Smooth muscle cell (in vitro differentiated cells): ENCODE measurements around the gene BOD1. TPM values are rescaled to one million over a fixed set of nuclear protein-coding genes. Genes with fewer than 3 reads are reported as not detected.
A peak's percentile ranks its signal among the peaks of the same experiment; 100 is the strongest.

Experiments used
- DNase-seq: peaks from one replicate; lab custom pipeline; 2025; ENCODE audit not compliant: unreplicated experiment; lab: John Stamatoyannopoulos, UW
- H2AFZ ChIP-seq: fragments of 200-600 bp; sonication (generic); 2 replicates; pipeline ENCODE4 v1.6.0; 2016; ENCODE audit warnings: antibody characterized with exemption, low read depth, mild to moderate bottlenecking
- H3F3A ChIP-seq: fragments of 200-600 bp; sonication (generic); 2 replicates; pipeline ENCODE4 v1.6.0; 2017; ENCODE audit warnings: antibody characterized with exemption, low read depth
- H3K27ac ChIP-seq: fragments of 200-600 bp; sonication (generic); 2 replicates; pipeline ENCODE4 v1.5.1; 2016; ENCODE audit warnings: low read depth, mild to moderate bottlenecking
- H3K27me3 ChIP-seq: fragments of 200-600 bp; sonication (generic); 2 replicates; pipeline ENCODE4 v1.6.1; 2016; ENCODE audit warnings: low read depth, mild to moderate bottlenecking
- H3K36me3 ChIP-seq: fragments of 200-600 bp; sonication (generic); 2 replicates; pipeline ENCODE4 v1.5.1; 2016; ENCODE audit warnings: low read depth
- H3K4me1 ChIP-seq: fragments of 200-600 bp; sonication (generic); 2 replicates; pipeline ENCODE4 v1.5.1; 2016; ENCODE audit warnings: low read depth
- H3K4me2 ChIP-seq: fragments of 200-600 bp; sonication (generic); 2 replicates; pipeline ENCODE4 v1.6.0; 2016; ENCODE audit warnings: mild to moderate bottlenecking
- H3K4me3 ChIP-seq: fragments of 200-600 bp; sonication (generic); 2 replicates; pipeline ENCODE4 v1.5.1; 2016; ENCODE audit warnings: mild to moderate bottlenecking
- H3K79me2 ChIP-seq: fragments of 200-600 bp; sonication (generic); 2 replicates; pipeline ENCODE4 v1.6.0; 2016; ENCODE audit warnings: low read depth, mild to moderate bottlenecking
- H3K9ac ChIP-seq: fragments of 200-600 bp; sonication (generic); 2 replicates; pipeline ENCODE4 v1.6.0; 2016; ENCODE audit warnings: low read depth
- H3K9me3 ChIP-seq: fragments of 200-600 bp; sonication (generic); replicated peaks from 2 replicates; pipeline ENCODE4 v1.5.1; 2016; ENCODE audit warnings: low read depth
- H4K20me1 ChIP-seq: fragments of 200-600 bp; sonication (generic); 2 replicates; pipeline ENCODE4 v1.6.0; 2016; ENCODE audit warnings: low read depth
- WGBS: methylation state at CpG from one replicate; pipeline ENCODE4 v1.1.7; 2016; ENCODE audit warnings: low lambda C conversion rate; 5-methylcytosine and 5-hydroxymethylcytosine counted together
- polyA plus RNA-seq: library from polyadenylated mRNA; unstranded; fragments of >200 nt; fragmentation: Nextera tagmentation; extraction: Ambion mirVana; gene quantifications from 2 replicates; pipeline ENCODE4 v1.2.1, GENCODE V29; 2016
- total RNA-seq: library from RNA; depleted of rRNA; stranded (reverse); fragments of >200 nt; gene quantifications from 2 replicates; pipeline ENCODE4 v1.2.3, GENCODE V29; 2014
- TF ChIP-seq, protein P1 (sequence below): fragments of 200-600 bp; sonication (generic); IDR thresholded peaks from 2 replicates; pipeline ENCODE4 v1.5.1; 2017; ENCODE audit warnings: borderline replicate concordance, mild to moderate bottlenecking, antibody characterized with exemption; ENCODE audit not compliant: insufficient read depth, poor library complexity, severe bottlenecking

BOD1 gene
- total and polyA plus RNA-seq, 2 experiments from 2014 or later = 56.5 to 58.3 TPM

GRCh38 chr5:173645437-173645807 lies 29.0 kb upstream of the BOD1 start:
- no peaks in the 10 kb centered on the region for H3K79me2 ChIP-seq
- H2AFZ ChIP-seq = no peak overlapping the region
- H3K4me1 ChIP-seq = peaks cover 8% of the 10 kb centered on the region
- DNase-seq = no peak
- H3K4me3 ChIP-seq = no peak overlapping the region
- WGBS = 4% methylated on average over 5 of the region's 5 CpGs
- H3K27ac ChIP-seq = peak overlapping the region; percentile 32
- H3K4me2 ChIP-seq = peak overlapping the region; percentile 67
- H3K9ac ChIP-seq = no peak overlapping the region
- no peaks in the 10 kb centered on the region for H3K9me3 ChIP-seq
- no peaks in the 10 kb centered on the region for H3K27me3 ChIP-seq
- TF ChIP-seq, protein P1, sequence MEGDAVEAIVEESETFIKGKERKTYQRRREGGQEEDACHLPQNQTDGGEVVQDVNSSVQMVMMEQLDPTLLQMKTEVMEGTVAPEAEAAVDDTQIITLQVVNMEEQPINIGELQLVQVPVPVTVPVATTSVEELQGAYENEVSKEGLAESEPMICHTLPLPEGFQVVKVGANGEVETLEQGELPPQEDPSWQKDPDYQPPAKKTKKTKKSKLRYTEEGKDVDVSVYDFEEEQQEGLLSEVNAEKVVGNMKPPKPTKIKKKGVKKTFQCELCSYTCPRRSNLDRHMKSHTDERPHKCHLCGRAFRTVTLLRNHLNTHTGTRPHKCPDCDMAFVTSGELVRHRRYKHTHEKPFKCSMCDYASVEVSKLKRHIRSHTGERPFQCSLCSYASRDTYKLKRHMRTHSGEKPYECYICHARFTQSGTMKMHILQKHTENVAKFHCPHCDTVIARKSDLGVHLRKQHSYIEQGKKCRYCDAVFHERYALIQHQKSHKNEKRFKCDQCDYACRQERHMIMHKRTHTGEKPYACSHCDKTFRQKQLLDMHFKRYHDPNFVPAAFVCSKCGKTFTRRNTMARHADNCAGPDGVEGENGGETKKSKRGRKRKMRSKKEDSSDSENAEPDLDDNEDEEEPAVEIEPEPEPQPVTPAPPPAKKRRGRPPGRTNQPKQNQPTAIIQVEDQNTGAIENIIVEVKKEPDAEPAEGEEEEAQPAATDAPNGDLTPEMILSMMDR = no peak
- H3F3A ChIP-seq = no peaks in the 10 kb centered on the region
- no peaks in the 10 kb centered on the region for H4K20me1 ChIP-seq
- no peaks in the 10 kb centered on the region for H3K36me3 ChIP-seq

- Histone ChIP-seq H3K36me3 (no peaks in the 10 kb centered on the region), H3K4me2 (peak overlapping the region; percentile 67), H3F3A (no peaks in the 10 kb centered on the region), H3K27me3 (no peaks in the 10 kb centered on the region), H3K27ac (no peak overlapping the region), H3K9ac (no peak overlapping the region), H3K4me1 (peaks cover 8% of the 10 kb centered on the region), H2AFZ (no peak overlapping the region), H3K9me3 (no peaks in the 10 kb centered on the region), H4K20me1 (no peaks in the 10 kb centered on the region), H3K79me2 (no peaks in the 10 kb centered on the region), H3K4me3 (no peak overlapping the region)
- 62% methylated on average over 8 of the region's 8 CpGs for WGBS
- no peak for DNase-seq
- TF ChIP-seq, protein P1 = no peak
These were observed 28.4 kb upstream of the BOD1 start for GRCh38 chr5:173644673-173645436.

GRCh38 chr5:173643964-173644363 lies 27.5 kb upstream of the BOD1 start:
- Histone ChIP-seq H3K27me3 (no peaks in the 10 kb centered on the region), H3K79me2 (no peaks in the 10 kb centered on the region), H2AFZ (no peak overlapping the region), H4K20me1 (no peaks in the 10 kb centered on the region), H3K27ac (no peak overlapping the region), H3F3A (no peaks in the 10 kb centered on the region), H3K9me3 (no peaks in the 10 kb centered on the region), H3K9ac (no peak overlapping the region), H3K36me3 (no peaks in the 10 kb centered on the region), H3K4me1 (peaks cover 8% of the 10 kb centered on the region), H3K4me2 (no peak overlapping the region), H3K4me3 (no peak overlapping the region)
- 85% methylated on average over 3 of the region's 3 CpGs for WGBS
- TF ChIP-seq, protein P1 = no peak
- DNase-seq = no peak

- Histone ChIP-seq H3K9me3 (no peaks in the 10 kb centered on the region), H3K4me2 (no peak overlapping the region), H4K20me1 (no peaks in the 10 kb centered on the region), H3K27ac (no peak overlapping the region), H3K4me3 (no peak overlapping the region), H3K27me3 (no peaks in the 10 kb centered on the region), H3F3A (no peaks in the 10 kb centered on the region), H2AFZ (no peak overlapping the region), H3K9ac (no peak overlapping the region), H3K79me2 (no peaks in the 10 kb centered on the region), H3K4me1 (peaks cover 8% of the 10 kb centered on the region), H3K36me3 (no peaks in the 10 kb centered on the region)
- 92% methylated on average over 11 of the region's 11 CpGs for WGBS
- DNase-seq = no peak
- TF ChIP-seq, protein P1 = no peak
These were observed 26.5 kb upstream of the BOD1 start for GRCh38 chr5:173642895-173643481.
